HuH-7 (cell line): ENCODE measurements around the gene BEST3.
A peak's percentile ranks its signal among the peaks of the same experiment; 100 is the strongest.
"Not testable (repeated sequence)": the region's sequence is repeated elsewhere in the genome, so short reads cannot be mapped to it uniquely, and the experiment has no call there.

Experiments used
- DNase-seq: peaks from one replicate; pipeline ENCODE4 v3.0.0; 2011; ENCODE audit warnings: low spot score

Gene BEST3

DNA sequence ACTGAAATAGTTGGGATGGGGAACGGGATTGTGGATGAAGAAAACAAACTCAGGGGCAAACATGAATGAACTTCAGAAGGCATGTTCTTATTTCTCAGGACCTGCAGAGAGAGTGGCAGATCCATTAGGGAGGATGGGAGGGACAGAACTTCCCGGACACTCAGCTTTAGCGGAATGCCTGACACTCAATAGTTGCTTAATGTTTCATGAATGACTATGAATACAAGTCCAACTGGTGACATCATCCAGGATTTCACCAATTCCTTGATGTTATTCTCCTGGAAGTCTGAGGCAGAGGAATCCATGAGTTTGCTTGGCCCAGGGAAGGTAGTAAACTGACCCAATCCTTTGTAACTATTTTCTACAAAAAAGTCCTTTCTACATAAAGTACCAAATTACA lies 50.6 kb downstream of the BEST3 start:
- no peak for DNase-seq

DNA sequence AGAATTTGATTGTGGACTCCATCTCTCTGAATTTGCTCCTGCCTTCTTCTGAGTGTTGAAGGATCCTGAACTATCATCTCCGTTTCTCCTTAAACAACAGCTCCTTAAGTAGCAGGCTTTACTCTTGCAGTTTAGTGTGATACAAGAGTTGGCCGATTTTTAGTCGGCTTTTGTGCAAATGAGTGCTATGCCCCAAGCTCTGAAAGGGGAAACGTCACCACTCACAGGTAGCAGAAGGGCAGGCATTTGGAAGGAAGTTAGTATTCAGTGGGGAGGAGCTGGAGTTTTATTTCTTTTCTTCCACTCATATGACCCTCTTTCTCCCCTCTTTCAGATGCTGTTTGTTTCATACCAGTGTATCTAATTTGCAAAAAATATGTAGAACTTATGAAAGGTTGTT lies 51.9 kb downstream of the BEST3 start:
- no peak for DNase-seq

DNA sequence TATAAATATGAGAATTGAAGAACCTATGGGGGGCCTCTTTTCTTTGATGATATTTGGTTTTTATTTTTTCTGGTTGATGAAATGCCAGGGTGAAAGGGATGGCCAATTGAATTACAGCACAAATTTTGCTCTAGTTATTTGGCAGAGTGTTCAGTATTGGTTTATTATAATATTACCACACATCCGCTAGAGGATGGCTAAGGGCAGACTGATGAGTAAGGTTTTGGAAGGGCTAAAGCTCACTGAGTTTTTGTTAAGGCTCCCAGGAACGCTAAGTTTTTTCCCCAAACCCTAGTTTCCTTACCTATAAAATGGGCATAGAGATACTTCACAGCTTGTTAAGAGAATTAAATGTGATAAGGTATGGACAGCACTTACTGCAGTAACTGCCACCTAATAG lies 54.1 kb downstream of the BEST3 start:
- DNase-seq, result no peak

DNA sequence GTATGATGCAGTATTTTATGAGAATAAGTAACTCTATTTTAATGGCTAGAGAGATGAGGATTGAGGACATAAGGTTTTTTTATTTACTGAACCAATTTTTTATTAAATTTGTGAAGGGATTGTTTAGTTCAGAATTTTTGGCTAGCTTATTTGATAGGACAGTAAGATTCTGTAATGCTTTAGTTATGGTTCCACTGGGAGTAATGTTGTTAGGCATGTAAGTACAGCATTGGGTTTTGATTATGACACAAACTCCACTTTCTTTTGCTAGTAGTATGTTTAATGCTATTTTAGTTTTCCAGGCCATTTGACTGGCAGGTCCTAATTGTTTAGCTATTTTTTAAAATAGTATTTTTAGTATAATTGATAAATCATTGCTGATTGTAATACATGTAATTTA lies 54.6 kb downstream of the BEST3 start:
- no peak for DNase-seq

DNA sequence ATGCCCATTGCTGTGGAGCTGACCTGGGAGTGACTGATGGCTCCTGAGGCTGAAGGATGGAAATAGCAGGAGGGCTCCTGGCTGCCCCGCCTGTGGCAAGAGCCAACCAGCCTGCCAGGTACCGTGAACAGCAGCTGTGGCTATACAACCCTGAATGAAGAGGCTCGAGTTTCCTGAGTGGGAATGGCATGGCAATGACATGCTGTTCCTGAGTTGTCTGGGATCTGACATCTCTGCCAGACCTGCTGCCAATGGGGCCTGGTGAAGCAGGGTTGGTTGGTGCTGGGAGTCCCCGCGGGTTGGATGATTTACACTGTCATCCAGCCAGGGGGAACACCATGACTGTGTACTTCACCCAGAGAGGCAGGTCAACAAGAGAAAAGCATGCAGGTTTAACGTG lies 56.6 kb downstream of the BEST3 start:
- no peak for DNase-seq

DNA sequence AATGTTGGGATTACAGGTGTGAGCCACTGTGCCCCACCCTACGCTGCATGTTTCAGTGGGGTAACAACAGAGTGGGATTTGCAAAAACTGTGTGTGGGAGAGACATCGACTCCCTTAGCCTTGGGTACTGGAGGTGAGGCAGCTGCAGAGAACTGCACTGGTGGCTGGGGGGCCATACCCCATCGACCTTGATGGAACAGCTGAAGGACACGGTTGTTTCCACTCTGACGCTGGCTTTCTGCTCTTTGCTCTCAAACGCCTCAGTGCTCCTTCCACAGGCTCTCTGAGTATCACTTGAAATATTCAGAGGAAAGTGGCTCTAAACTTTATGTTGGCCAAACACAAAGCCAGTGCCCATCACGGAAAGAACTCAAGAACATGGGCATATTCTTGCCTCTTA lies 57.6 kb downstream of the BEST3 start:
- DNase-seq, result no peak

DNA sequence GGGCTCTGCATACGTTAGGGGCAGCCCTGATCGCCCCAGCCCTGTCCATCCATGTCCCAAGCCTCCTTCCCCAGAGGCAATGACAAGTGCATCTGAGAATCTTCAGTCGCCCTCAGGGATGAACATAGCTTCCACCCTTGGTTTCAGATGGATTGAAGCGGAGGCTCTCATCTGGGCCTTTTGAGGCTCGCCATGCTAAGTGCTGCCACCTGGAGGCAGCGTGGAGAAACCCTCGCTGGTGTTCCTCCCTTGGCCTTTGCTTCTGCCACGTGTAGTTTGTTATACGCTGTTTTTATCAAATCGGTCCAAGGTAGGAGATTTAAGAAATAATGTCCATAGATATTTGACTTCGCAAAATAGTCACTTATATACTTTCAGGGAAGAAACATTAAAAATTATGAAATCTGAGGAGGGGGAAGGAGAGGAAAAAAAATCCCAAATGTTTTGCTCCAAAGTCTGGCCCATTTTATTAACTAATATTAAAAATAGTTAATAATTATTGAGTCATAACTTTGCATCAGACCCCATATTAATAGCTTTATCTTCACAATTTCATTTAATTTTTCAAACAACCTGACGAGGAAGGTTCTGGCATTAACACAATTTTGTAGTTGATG lies 59.6 kb downstream of the BEST3 start:
- DNase-seq, result peak; percentile 75

DNA sequence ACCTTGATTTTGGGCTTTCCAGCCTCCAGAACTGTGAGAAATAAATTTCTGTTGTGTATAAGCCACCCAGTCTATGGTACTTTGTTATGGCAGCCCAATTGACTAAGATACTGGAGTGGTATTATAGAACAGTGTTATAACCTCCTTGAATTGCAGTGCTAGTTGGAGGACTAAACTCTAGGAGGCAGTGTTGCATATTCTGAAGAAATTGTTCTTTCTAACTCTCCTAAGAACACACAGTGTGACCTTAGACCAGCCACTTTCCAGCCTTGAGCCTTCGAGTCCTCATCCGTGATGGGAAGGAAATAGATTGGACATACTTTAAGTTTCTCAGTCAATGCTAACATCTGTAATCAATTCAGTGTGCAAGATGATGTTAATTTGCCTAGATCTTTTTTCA lies 66.0 kb downstream of the BEST3 start:
- no peak for DNase-seq

DNA sequence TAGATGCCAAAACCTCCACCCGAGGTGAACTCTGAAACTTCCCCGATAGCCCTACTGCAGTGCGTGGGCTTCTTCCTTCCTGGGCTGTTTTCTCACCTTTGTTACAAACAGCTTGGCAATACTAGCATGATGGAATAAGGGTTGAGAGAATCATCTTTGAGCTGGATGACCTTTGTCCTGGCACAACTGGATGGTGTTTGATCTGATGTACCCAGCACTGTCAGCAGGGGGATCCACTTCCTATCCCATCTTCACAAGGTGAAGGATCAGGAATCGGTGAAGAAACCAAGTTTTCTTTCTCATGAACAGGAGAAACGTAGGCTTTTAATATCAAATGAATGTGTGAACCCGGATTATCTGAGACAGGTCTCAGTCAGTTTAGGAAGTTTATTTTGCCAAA lies 68.9 kb downstream of the BEST3 start:
- peak; percentile 34 for DNase-seq

DNA sequence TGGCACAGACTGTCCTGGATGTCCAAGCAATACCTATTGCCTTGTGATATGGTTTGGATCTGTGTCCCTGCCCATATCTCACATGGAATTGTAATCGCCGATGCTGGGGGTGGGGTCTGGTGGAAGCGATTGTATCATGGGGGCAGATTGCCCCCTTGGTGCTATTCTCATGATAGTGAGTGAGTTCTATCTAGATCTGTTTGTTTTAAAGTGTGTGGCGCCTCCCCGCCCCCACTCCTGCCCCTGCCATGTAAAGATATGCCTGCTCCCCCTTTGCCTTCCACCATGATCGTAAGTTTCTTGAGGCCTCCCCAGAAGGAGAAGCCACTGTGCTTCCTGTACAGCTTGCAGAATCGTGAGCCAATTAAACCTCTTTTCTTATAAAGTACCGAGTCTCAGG lies 71.6 kb downstream of the BEST3 start:
- DNase-seq, result no peak

DNA sequence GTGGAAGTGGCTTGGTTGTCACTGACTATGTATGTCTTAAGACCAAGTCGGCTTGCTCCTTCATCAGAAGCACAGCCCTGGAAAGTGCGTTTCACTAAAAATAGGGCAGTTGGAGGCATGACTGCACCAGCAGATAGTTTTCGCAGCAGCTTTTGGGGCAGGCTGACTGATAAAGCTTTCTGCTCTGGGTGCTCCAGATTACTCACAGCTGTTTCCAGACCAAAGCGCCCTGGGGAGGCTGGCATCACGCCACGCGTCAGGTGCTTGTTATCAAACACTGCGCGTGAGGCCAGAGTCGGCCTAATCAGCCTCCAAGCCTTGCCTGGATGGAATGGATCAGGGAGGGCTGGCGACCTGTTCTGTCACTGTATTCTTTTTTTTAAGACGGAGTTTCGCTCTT lies 75.1 kb downstream of the BEST3 start:
- DNase-seq, result no peak

DNA sequence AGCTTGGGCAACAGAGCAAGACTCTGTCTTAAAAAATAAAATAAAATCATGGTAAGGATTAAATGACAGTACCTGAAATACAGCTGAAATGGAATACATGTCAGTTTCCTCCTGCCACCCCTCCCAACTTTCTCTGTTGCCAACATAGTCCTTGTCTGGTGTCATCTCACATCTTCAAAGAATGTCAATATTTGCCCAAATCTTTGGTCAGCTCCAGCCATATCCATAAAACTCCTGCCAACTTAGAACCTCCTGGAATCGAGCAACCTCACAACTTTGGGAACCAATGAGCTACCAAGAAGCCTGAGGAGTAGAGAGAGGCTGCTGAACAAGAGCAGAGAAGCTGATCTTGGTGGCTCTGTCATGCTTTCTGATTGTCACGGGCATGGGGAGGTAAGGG lies 77.6 kb downstream of the BEST3 start:
- no peak for DNase-seq

DNA sequence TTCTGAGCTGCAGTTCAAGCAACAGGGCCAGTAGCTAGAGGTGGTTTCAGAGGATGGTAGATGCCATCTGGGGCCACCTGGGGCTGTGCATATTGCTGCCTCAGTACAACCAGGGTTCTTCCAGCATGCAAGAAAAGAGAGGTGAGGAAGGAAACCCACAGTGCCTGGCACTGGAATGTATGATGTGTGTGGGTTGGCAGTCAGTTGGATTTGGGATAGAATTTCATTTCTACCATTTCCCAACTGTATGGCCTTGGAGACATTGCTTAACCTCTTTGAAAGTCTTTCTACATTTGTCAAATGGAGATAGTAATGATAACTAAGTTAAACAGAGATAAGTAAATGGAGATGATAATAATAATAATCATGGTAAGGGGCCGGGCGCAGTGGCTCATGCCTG lies 78.2 kb downstream of the BEST3 start:
- DNase-seq, result no peak

DNA sequence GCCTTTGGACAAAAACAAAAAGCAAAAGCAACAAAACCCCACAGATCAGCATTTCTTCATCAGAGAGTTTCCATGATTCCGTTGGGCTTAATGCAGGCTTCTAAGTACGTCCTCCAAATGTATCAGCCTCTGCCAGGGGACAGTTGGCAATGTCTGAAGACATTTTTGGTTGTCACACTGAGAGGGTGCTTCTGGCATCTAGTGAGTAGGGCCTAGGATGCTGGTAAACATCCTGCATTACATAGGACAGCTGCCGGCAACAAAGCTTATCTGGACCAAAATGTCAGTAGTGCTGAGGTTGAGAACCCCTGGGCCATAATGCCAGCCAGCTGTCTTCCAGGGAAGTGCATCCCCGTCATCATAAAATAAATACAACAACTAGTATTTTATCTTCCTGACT lies 79.0 kb downstream of the BEST3 start:
- no peak for DNase-seq

DNA sequence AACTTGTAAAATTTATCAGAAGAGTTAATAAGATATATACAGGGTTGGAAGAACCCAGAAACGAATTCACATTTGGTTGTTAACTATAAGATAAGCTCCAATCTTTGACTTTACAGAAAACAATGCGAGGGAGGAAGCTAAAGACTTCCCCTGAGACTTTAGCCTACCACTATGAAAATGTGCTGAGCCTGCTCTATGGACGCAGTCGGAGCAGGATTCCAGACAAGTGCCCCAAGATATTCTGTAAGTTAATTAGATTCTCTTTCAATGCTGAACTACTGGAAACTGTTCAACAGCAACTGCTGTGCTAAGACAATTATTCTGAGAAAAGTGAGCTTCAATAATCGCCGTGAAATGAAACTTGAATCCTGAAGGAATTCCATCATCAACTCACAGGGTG lies 80.1 kb downstream of the BEST3 start:
- DNase-seq, result no peak

DNA sequence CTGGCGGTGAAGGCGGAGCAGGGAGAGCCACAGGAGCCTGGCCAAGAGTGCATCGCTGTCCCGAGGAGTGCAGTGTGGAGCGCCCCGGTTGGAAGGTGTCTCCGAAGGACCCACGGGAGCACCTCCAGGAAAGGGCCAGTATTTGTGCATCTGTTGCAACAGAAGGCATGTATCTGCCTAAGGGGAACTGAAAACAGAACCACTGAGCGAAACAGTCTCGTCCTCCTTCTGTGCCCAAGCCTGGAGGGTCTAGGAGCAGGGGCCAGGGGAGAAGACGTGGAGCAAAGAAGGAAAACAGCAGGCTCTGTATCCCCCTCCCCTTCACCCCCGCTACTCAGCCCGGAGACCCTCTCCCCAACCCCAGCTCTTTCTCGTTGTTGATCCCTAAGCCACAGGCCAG lies 83.1 kb downstream of the BEST3 start:
- no peak for DNase-seq

DNA sequence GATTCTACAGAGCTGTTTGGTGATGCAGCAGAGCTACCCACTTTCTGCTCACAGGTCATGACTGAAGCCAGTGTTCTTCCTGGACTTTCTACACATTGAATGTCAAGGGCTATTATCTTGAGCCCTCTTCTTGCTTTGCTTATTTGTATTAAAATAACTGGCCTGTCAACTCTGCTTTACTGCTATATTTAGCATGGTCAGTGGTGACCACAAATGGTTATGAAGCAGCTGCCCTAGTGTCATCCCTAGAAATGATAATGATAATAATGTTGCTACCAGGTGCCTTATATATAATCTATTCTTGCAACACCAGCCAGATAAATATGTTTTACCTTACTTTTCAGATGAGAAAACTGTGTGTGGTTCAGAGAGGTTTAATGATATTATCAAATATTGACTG lies 85.8 kb downstream of the BEST3 start:
- DNase-seq, result no peak

DNA sequence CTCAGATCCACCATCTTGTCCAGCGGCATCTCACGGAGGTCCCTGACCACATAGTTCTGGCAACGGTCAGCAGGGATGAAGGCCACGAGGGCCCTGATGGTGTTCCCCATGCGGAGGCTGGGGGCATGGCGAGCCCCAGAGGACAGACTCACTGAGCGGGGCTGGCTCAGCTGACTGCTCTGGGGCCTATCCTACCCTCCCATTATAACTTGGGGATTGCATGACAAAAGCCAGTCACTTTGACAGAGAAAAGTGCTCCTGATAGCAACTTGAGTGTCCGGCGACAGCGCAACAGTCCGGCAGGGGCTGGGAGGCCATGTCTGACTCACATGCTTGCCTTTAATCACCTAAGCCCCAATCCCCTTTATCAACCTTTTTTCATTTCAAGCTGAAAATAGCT lies 88.4 kb downstream of the BEST3 start, which contains the start of gene LRRC10:
LRRC10 (minus strand) TSS at position 179 of the 400 bp plus-strand sequence; CDS start at position 110, 69 bp downstream.
- DNase-seq, result no peak

DNA sequence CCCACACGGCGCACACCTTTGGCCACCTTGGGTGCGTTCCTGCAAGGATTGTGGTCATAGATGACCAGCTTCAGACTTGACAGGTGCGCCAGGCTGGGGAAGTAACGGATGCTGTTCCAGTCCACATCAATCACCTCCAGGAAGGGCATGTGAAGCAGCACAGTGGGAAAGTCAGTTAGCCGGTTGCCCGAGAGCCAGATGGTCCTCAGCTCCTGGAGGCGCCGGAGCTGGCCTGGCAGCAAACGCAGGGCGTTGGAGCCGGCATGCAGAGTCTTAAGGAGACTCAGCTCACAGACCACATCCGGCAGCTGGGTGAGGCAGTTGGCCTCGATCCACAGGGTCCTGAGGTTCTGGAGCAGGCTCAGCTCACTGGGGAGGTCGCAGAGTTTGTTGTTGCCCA lies 89.0 kb downstream of the BEST3 start:
- DNase-seq, result no peak

DNA sequence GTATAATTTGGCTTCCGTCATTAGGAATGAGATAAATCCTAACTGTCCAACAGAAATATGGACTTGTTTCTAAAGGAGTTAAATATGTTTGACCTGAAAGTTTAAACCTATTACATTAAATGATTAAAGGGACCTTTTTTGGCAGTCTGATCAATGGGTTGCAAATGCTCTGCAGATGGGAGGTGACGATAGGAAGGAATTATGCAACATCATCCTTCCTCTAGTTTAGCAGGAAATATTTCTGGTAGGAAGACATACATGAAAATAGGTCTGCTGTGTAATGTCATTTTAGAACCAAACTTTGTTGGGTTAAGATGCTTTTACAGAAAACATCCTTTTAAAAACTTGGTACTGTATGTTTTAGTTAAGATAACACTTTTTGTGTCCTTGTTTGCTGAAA lies 91.0 kb downstream of the BEST3 start:
- DNase-seq, result no peak

DNA sequence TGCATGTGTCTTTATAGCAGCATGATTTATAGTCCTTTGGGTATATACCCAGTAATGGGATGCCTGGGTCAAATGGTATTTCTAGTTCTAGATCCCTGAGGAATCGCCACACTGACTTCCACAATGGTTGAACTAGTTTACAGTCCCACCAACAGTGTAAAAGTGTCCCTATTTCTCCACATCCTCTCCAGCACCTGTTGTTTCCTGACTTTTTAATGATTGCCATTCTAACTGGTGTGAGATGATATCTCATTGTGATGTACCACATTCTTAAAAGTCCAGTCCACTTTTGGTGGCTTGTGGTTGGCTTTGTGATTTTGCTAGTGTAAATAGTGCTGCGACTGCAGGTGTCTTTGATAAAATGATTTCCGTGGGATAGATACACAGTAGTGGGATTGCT lies 94.8 kb downstream of the BEST3 start:
- DNase-seq, result not testable (repeated sequence)
